Stimulated activated CD4-positive, alpha-beta T cell treated with anti-CD3 and anti-CD28 coated beads, Interleukin-1b, Interleukin-23, amount 100 ng/mL, for 48 hours (primary cell): Measurements from ENCODE around the gene DZIP1L.
"Not testable (repeated sequence)": the region's sequence is repeated elsewhere in the genome, so short reads cannot be mapped to it uniquely, and the experiment has no call there.

ENCODE experiments used
- DNase-seq: peaks from one replicate; pipeline ENCODE4 v3.0.0-alpha.2; 2020

DZIP1L gene

DNA sequence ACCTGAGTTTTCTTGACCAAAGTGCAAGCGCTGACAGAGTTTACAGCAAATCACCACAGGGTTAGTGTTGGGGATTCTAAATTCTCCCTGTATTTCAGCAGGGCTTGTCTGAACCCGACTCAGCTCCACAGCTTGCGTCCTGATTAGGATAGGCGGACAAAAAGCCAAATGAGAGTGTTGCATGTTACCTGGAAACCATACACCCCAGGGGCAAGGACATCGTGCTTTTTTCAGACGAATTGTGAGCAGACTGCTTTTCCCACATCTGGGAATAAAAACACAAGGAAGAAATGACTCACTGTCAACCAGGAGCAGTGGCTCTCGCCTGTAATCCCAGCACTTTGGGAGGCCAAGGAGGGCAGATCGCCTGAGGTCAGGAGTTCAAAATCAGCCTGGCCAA, 3.0 kb downstream of the DZIP1L start:
- DNase-seq, result no peak

GRCh38 chr3:138105598-138105997, 9.8 kb downstream of the DZIP1L start:
- no peak for DNase-seq

DNA sequence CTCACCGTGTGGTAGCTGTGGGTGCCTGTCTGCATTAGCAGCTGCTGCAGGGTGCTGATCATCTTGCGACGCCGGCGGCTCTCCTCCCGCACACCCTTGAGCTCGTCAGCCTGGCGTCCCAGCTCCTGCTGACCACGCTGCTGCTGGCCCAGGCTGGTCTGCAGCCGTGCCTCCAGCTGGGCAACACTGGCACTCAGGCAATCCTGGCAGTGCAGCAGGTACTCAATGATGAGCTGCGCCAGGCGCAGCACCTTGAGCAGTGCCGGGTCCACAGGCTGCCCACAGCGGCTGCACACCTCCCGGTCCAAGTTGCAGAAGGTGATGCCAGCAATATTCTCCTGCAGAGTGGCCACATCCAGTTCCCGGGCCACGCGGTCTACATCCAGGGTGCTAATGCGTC, 11.9 kb downstream of the DZIP1L start:
- no peak for DNase-seq

GRCh38 chr3:138101351-138101940, 14.0 kb downstream of the DZIP1L start:
- not testable (repeated sequence) for DNase-seq

DNA sequence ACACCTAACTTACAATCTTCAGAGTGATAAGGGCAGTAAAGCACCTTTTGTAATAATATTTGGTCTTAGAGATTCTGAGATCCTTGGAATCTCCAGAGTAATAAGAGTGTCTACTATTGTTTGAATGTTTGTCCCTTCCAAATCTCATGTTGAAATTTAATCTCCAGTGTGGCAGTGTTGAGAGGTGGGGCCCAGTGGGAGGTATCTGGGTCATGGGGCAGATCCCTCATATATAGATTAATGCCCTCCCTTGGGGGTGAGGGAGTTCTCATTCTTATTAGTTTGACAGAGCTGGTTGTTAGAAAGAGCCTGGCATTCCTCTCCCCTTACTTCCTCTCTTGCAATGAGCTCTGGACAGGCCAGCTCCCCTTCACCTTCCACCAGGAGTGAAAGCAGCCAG, 16.0 kb downstream of the DZIP1L start:
- DNase-seq, result no peak

- no peak for DNase-seq
Measured at GRCh38 chr3:138097192-138098172, 17.9 kb downstream of the DZIP1L start.

GRCh38 chr3:138093721-138094120, 21.7 kb downstream of the DZIP1L start:
- no peak for DNase-seq

DNA sequence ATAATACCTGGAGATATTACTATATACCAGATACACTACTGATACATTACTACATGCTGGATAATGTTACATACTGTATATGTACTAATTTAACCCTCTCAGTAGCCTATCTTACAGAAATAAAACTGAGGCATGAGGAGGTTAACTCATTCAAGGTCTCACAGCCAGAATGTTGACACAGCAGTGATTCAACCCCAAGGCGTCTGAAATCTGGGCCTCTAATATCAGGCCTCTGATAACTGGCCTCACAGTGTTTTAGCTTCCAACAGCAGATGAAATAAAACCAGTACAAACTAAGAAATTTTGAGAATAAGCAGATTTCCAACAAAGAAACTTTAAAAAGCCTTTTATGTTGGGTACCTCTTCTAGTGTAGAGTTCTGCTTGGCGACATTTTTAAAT, 23.4 kb downstream of the DZIP1L start:
- no peak for DNase-seq

- no peak for DNase-seq
Measured at GRCh38 chr3:138089091-138089490, 26.3 kb downstream of the DZIP1L start.

DNA sequence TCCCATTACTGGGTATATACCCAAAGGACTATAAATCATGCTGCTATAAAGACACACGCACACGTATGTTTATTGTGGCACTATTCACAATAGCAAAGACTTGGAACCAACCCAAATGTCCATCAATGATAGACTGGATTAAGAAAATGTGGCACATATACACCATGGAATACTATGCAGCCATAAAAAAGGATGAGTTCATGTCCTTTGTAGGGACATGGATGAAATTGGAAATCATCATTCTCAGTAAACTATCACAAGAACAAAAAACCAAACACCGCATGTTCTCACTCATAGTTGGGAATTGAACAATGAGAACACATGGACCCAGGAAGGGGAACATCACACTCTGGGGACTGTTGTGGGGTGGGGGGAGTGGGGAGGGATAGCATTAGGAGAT, 29.7 kb downstream of the DZIP1L start:
- DNase-seq, result not testable (repeated sequence)

DNA sequence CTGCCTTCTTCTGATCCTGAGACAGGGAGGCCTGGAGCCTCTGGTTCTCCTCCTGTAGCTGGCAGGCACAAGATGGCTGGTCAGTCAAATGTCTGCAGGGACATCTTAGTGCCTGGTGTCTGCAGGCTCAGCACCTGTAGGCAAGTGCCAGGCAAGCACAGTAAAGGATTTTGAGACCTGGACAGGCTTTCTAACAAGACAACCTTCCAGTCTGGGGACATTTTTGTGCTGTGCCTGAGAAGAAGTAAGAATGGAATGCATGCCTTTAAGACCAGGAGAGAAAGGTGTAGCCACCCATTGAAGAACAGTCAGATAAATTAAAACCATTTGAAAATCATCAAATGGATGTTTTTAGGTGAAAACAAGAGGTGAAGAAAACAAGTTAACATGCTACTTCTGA, 31.2 kb downstream of the DZIP1L start:
- no peak for DNase-seq

GRCh38 chr3:138082992-138083386, 32.4 kb downstream of the DZIP1L start:
- no peak for DNase-seq

DNA sequence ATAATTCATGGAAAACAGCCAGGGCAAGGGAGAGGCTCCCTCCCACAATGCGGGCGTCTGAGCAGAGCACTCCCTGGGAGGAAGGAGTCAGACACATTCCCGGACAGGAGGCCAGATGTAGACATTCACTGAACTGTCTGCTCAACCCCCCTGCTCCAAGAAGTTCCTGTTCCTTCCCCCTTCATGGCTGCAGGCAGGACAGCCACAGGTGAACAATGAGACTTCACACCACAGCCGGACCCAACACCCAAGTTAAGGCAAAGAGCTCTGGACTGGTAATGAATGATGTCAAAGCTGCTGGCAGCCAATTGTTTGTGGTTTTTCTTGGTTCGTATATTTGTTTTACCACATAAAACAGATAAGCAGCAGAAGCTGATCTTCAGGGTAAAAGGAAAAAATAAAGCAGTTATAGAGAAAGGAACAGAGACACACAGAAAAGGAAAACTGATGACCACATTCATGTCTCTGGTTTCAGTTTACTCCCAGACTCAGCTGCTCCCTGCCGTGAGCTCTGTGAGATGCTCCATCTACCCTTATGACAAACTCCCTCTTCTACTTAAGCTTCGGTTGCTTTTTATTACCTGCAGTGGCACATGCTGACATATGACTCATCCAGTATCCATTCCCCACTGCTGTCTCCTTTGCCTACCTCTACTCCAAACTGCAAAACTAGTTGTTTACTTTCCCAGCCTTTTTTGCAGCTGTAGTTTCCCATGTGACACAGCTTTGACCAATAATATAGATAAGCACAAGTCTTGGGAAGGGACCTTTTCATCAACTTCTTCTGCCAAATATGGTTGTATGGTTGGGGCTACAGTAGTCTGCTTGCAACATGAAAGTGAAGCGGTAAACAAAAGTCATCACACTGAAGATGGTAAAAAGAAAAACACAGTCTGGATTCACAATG, 33.1 kb downstream of the DZIP1L start:
- peak; percentile 25 for DNase-seq

DNA sequence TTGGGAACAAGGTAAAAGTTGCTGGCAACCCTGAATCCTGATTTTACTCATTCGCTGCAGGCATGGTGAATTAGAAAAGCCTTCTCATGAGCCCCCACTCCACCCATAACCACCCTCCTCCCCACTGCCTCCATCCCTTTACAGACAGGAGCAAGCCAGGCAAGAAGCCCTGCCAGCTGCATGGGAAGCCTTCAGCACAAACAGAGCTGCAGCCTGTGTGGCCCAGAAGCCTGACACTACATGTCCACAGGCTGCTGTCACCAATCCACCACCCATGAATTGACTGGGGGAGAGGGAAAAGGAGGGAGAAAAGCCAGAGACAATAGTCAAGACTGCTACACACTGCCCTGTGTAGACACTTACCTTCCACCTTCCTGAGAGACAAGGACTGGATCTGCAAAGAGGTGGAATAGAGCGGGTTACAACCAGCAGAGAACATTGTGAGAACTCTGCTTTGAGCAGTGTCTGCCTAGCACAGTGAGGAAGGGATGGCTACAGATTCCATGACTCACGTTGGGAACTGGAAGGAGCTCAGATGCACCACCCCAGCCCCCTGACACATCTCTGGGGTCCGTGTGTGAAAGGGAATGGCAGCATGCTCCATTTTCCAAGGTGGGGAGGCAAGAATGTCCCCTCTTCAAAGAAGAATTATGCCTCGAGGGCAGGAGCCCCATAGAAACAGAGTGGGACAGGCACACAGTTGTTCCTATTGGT, 33.9 kb downstream of the DZIP1L start:
- DNase-seq, result no peak

- no peak for DNase-seq
Measured at GRCh38 chr3:138079901-138080300, 35.5 kb downstream of the DZIP1L start.

- DNase-seq, result peak; percentile 48
Measured at GRCh38 chr3:138078901-138079344, 36.5 kb downstream of the DZIP1L start.

GRCh38 chr3:138078096-138078495, 37.3 kb downstream of the DZIP1L start:
- DNase-seq, result no peak

DNA sequence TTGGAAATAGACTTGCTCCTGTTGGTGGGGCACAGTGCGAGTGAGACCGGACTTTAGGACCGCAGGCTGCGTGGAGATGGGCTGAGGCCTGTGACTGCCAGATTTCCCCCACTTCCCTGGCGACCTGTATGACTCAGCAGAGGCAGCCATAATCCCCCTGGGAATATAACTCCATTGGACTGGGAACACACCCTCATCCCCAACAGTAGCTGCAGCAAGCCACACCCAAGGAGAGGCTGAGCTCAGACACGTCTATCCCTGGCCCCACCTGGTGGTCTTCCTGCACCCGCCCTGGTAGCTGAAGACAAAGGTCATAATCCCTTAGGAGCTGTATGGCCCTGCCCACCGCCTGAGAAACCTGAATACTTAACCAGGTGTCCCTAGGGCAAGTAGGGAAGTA, 42.6 kb downstream of the DZIP1L start:
- no peak for DNase-seq

- DNase-seq, result no peak
Measured at GRCh38 chr3:138070006-138070405, 45.4 kb downstream of the DZIP1L start.

- DNase-seq, result peak; percentile 80
Measured at GRCh38 chr3:138068579-138069174, 46.7 kb downstream of the DZIP1L start.

DNA sequence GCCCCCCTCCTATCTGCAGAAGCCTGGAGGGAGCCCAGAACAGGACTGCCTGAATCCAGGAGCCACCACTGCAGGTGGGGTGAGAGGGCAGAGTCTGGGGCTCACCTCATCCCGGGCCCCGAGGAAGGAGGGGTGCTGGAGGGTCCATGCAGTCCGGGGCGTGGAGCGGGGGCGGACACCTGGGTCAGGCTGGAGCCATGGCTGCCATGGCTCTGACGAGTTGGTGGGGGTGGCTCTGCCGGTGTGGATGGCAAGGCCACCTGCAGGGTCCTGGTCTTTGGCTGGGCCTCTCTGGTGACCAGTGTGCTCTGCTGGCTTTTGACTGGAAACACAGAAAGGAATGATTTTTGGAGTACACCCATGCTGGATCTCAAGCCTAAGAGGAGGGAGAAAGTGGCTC, 47.4 kb downstream of the DZIP1L start:
- no peak for DNase-seq

GRCh38 chr3:138066972-138067371, 48.4 kb downstream of the DZIP1L start:
- DNase-seq, result no peak
